Activated CD4-positive, alpha-beta T cell treated with anti-CD3 and anti-CD28 coated beads for 48 hours (primary cell): ENCODE measurements around the gene PTPN9.
"Not testable (repeated sequence)": the region's sequence is repeated elsewhere in the genome, so short reads cannot be mapped to it uniquely, and the experiment has no call there.

ENCODE experiments used
- DNase-seq: peaks from one replicate; pipeline ENCODE4 v3.0.0-alpha.2; 2020

PTPN9 gene

GRCh38 chr15:75452364-75452864, 126.7 kb downstream of the PTPN9 start:
- peak; percentile 88 for DNase-seq

GRCh38 chr15:75451674-75452363, 127.3 kb downstream of the PTPN9 start, which contains the start of gene SIN3A:
Gene SIN3A, minus strand, starts transcription at chr15:75451690. Its CDS starts 21,315 bp downstream, at chr15:75430375.
- DNase-seq: peak; percentile 100

DNA sequence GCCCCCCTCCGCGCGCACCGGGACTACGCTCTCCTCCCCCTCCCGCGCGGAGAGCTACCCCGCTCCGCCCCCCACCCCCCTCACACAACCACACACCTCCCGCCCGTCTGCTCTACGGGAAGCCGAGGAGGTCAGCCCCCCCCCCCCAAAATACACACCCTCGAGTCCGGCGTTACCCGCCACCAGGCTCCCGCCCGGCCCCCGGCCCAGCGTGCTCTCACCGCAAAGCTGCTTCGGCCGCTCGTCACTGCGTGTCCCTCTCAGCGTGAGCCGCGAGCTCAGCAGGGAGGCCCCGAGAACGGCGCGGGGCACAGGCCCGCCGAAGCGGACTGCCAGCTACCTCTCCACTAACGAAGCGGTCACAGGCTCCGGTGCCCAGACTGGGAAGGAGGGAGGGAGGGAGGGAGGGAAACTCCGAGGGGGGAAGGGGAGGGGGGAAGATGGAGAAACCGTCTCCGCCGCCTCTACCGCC, 127.9 kb downstream of the PTPN9 start:
- DNase-seq: no peak

- peak; percentile 98 for DNase-seq
Measured at GRCh38 chr15:75450307-75451201, 128.6 kb downstream of the PTPN9 start.

DNA sequence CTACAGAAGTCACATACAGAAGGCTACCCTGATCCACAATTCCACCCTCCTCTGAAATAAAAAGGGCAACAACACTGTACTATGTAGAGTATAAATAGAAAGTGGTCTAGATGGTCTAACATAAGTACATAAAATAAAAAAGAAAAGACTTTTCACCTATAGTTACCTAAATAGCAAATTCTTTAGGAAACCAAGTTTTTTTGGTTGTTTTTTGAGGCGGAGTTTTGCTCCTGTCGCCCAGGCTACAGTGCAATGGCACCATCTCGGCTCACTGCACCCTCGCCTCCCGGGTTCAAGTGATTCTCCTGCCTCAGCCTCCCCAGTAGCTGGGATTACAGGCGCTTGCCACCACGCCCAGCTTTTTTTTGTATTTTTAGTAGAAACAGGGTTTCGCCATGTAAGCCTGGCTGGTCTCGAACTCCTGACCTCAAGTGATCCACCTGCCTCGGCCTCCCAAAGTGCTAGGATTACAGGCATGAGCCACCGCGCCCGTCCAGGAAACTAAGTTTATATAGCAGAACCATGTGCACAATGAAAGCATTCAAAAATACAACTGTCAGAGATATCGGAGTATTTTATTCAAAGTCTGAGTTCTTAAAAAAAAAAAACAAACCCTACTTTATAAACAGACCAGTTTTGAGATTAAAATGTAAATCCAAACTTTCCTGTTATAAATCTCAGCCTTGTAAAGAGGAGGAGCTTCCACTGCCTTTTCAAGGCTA, 129.4 kb downstream of the PTPN9 start:
- no peak for DNase-seq

DNA sequence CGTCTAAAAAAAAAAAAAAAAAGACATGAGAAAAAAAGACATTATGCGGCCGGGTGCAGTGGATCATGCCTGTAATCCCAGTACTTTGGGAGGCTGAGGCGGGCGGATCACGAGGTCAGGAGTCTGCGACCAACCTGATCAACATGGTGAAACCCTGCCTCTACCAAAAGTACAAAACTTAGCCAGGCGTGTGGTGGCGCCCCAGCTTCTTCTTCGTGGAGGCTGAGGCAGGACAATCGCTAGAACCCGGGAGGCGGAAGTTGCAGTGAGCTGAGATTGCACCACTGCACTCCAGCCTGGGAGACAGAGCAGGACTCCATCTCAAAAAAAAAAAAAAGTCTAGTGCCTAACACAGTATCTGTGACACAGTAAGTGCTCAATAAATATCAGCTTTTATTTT, 130.9 kb downstream of the PTPN9 start:
- DNase-seq: not testable (repeated sequence)

DNA sequence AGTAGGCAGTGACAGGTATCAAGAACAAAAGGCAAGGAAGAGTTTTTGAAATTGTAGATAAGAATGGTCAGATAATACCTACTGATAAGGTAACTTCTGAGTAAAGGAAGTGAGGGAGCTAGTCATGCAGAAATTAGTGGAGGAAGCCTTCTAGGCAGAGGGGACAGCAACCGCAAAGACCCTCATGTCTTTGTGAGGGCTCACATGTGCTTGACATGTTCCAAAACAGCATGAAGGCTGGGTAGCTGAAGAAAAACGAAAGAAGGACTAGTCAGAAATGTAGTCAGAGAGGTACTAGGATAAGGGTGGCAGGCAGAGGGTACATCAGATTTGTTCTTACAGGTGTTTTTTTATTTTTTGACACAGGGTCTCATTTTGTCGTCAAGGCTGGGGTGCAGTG, 133.0 kb downstream of the PTPN9 start:
- peak; percentile 11 for DNase-seq

DNA sequence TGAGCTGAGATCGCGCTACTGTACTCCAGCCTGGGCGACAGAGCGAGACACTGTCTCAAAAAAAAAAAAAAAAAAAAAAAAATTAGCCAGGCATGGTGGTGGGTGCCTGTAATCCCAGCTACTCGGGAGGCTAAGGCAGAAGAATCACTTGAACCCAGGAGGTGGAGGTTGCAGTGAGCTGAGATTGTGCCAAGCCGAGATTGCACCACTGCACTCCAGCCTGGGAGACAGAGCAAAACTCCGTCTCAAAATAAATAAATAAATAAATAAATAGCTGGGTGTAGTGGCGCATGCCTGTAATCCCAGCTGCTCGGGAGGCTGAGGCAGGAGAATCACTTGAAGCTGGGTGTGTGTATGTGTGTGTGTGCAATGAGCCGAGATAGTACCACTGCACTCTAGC, 133.8 kb downstream of the PTPN9 start:
- DNase-seq: not testable (repeated sequence)

GRCh38 chr15:75443972-75444453, 135.1 kb downstream of the PTPN9 start:
- not testable (repeated sequence) for DNase-seq

DNA sequence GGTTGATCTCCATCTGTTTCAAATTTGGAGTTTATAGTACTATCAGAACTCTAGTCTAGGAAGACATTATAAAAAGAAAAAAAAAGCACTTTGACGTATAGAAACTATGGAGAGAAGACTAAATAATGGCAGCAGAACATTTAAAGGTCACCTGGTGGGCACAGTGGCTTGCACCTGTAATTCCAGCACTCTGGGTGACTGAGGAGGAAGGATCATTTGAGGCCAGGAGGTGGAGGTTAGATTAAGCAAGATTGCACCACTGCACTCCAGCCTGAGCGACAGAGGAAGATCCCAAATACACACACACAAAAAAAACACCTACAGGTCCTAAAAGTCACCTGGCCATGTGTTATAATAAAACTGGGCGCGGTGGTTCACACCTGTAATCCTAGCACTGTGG, 141.4 kb downstream of the PTPN9 start:
- no peak for DNase-seq

DNA sequence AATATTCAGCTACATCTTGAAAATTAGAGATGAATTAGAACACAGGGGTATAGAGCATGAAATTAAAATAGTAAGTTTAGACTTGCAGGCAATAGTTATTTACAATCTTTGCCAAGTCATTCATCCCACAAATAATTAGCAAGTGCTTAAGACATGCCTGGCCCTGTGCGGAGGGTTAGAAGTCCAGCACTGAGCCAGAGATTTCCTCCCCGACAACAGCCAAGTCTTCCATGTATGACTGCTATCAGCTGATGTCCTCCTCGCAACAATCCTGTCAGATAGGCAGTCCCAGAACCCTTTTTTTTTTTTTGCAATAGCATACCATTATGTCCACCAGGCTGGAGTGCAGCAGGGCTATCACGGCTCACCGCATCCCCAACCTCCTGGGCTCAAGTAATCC, 142.2 kb downstream of the PTPN9 start:
- DNase-seq: no peak

DNA sequence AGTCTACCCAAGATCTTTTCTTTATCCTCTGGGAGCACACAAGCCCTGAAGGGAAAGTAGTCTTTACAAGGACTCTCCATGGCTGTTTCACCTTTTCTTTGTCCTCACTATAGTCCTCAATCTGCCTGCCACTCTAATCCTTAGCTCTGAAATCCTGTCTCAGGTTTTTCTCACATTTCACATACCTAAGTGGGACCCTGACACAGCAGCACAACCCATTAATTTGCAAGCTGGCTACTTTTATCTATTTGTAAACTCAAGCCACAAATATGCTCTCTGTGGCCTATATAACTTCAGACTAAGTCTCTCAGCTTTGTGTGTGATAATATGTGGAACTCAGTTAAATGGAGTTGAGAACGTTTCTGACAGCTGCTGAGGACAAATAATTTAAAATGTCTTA, 147.4 kb downstream of the PTPN9 start:
- DNase-seq: no peak

- DNase-seq: no peak
Measured at GRCh38 chr15:75431270-75431669, 147.8 kb downstream of the PTPN9 start.

DNA sequence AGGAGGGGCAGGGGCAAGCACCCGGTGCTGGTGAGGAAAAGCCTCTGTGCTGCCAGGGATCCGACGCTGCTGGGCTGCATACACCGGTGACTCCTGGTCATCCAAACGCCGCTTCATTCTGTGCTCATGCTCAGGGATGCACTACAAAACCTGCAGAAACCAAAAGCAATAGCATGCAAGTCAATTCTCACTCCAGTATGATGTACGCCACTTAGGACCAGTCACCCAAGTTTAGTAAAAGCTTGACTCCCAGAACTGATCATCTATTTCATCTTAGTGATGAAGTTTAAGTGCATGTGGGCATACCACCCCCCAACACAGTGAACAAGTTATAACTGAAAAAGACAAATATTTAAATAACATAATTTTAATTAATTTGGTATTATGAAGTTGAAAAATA, 148.9 kb downstream of the PTPN9 start:
- no peak for DNase-seq

- DNase-seq: no peak
Measured at GRCh38 chr15:75428152-75428551, 151.0 kb downstream of the PTPN9 start.

- no peak for DNase-seq
Measured at GRCh38 chr15:75425966-75426500, 153.1 kb downstream of the PTPN9 start.

DNA sequence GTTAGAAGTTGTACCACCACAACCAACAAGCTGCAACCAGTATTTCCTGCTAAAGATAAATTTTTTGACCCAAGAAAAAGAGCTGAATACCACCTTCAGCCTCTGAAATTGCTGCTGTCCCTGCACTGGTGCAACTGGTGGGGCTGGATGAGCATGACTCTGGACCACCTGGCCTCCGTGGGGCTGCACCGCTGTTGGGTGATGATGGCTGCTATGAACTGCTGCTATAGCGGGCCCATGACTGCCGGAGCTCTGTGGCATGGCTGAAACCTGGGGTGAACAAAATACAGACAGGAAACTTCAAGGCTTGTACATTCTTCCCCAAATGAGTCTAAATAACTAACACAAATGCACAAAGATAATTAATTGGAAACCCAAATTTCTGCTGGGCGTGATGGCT, 156.6 kb downstream of the PTPN9 start:
- no peak for DNase-seq

- DNase-seq: no peak
Measured at GRCh38 chr15:75420698-75421097, 158.4 kb downstream of the PTPN9 start.

- DNase-seq: no peak
Measured at GRCh38 chr15:75416584-75416983, 162.5 kb downstream of the PTPN9 start.
